ENCODE measurements around the gene SLC12A6. TPM values are rescaled to one million over a fixed set of nuclear protein-coding genes. Genes with fewer than 3 reads are reported as not detected.
"Not testable (repeated sequence)": the region's sequence is repeated elsewhere in the genome, so short reads cannot be mapped to it uniquely, and the experiment has no call there.

SLC12A6 gene
- total and polyA plus RNA-seq, 2 of the 13 experiments (the other 11 are each of a cell fraction or from before 2014, with no cell fraction given) = 15.2 to 30.1 TPM

DNA sequence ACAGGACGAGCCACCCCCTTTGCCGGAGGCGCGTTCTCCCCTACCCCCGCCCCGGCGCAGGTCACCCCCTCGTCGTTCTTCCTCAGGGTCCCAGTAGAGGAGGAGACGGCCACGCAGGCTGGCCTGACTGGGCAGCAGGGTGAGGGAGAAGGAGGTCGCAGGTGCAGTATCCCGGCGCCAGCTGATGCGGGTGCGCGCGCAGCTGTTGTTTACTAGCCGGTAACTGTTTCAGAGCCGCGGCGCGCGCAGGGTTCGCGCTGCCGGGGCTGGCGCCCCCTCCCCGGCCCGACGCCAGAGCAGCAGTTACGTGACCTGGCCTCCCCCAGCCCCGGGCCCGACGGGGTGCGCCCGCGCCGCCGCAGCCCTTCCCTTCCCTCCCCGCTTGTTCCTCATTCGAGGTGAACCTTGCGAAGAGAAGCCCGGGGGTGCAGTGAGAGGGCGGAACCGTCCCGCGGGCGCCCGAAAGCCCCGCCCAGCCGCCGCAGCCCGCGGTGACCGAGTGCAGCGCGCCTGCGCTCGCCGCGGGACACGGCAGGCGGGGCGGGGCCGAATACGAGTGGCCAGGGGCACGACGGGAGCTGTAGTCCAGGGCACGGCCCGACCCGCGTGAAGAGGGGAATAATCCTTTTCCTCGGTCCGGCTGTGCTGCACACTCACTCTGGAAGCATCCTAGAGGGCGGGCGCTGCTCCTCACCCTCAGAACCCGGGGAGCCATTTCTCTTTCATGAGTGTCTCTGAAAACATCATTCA, at the start of gene SLC12A6 (continued):
- TF ChIP-seq, protein P1, sequence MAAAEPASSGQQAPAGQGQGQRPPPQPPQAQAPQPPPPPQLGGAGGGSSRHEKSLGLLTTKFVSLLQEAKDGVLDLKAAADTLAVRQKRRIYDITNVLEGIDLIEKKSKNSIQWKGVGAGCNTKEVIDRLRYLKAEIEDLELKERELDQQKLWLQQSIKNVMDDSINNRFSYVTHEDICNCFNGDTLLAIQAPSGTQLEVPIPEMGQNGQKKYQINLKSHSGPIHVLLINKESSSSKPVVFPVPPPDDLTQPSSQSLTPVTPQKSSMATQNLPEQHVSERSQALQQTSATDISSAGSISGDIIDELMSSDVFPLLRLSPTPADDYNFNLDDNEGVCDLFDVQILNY (CRISPR knock-in tag; conservative IDR thresholded peaks at IDR 0.05) = 0 out of 2 replicates have a peak, but pooled peaks have one; percentile 28
- no peak for TF ChIP-seq NCOA1 (CRISPR knock-in tag; IDR thresholded peaks at IDR 0.05)
- no peak for TF ChIP-seq ATM (IDR thresholded peaks at IDR 0.05; ENCODE audit: borderline replicate concordance)
- TF ChIP-seq ZSCAN29 (CRISPR knock-in tag; conservative IDR thresholded peaks at IDR 0.05) = no peak; the same call in 1 of the 2 replicates
- TF ChIP-seq ZNF121 (CRISPR knock-in tag; IDR thresholded peaks at IDR 0.05) = no peak
- TF ChIP-seq FOSL1 (CRISPR knock-in tag; IDR thresholded peaks at IDR 0.05; ENCODE audit: borderline replicate concordance) = 0 out of 2 replicates have a peak, but pooled peaks have one; percentile 7
- no peak for TF ChIP-seq TGIF2 (CRISPR knock-in tag; IDR thresholded peaks at IDR 0.05)
- 0 out of 2 replicates have a peak, but pooled peaks have one; percentile 33 for TF ChIP-seq HOXD1 (CRISPR knock-in tag; IDR thresholded peaks at IDR 0.05)
- 0 out of 2 replicates have a peak, but pooled peaks have one; percentile 32 for TF ChIP-seq ZMAT3 (CRISPR knock-in tag; conservative IDR thresholded peaks at IDR 0.05)
- TF ChIP-seq NAIF1 (CRISPR knock-in tag; IDR thresholded peaks at IDR 0.05; ENCODE audit: borderline replicate concordance) = no peak
- TF ChIP-seq, protein P2, sequence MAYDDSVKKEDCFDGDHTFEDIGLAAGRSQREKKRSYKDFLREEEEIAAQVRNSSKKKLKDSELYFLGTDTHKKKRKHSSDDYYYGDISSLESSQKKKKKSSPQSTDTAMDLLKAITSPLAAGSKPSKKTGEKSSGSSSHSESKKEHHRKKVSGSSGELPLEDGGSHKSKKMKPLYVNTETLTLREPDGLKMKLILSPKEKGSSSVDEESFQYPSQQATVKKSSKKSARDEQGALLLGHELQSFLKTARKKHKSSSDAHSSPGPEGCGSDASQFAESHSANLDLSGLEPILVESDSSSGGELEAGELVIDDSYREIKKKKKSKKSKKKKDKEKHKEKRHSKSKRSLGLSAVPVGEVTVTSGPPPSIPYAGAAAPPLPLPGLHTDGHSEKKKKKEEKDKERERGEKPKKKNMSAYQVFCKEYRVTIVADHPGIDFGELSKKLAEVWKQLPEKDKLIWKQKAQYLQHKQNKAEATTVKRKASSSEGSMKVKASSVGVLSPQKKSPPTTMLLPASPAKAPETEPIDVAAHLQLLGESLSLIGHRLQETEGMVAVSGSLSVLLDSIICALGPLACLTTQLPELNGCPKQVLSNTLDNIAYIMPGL (CRISPR knock-in tag; IDR thresholded peaks at IDR 0.05; ENCODE audit: borderline replicate concordance in 1 of 2, low read depth in 1 of 2) = 0 out of 4 replicates have a peak, but pooled peaks have one; percentile 29 to 67
- TF ChIP-seq SMC3 (IDR thresholded peaks at IDR 0.05; ENCODE audit: low read length) = no peak
- TF ChIP-seq, protein P3, sequence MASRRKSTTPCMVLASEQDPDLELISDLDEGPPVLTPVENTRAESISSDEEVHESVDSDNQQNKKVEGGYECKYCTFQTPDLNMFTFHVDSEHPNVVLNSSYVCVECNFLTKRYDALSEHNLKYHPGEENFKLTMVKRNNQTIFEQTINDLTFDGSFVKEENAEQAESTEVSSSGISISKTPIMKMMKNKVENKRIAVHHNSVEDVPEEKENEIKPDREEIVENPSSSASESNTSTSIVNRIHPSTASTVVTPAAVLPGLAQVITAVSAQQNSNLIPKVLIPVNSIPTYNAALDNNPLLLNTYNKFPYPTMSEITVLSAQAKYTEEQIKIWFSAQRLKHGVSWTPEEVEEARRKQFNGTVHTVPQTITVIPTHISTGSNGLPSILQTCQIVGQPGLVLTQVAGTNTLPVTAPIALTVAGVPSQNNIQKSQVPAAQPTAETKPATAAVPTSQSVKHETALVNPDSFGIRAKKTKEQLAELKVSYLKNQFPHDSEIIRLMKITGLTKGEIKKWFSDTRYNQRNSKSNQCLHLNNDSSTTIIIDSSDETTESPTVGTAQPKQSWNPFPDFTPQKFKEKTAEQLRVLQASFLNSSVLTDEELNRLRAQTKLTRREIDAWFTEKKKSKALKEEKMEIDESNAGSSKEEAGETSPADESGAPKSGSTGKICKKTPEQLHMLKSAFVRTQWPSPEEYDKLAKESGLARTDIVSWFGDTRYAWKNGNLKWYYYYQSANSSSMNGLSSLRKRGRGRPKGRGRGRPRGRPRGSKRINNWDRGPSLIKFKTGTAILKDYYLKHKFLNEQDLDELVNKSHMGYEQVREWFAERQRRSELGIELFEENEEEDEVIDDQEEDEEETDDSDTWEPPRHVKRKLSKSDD (CRISPR knock-in tag; IDR thresholded peaks at IDR 0.05; ENCODE audit: low read depth) = peak; percentile 16; the same call in 1 of the 2 replicates
- TF ChIP-seq WIZ (CRISPR knock-in tag; IDR thresholded peaks at IDR 0.05) = no peak

DNA sequence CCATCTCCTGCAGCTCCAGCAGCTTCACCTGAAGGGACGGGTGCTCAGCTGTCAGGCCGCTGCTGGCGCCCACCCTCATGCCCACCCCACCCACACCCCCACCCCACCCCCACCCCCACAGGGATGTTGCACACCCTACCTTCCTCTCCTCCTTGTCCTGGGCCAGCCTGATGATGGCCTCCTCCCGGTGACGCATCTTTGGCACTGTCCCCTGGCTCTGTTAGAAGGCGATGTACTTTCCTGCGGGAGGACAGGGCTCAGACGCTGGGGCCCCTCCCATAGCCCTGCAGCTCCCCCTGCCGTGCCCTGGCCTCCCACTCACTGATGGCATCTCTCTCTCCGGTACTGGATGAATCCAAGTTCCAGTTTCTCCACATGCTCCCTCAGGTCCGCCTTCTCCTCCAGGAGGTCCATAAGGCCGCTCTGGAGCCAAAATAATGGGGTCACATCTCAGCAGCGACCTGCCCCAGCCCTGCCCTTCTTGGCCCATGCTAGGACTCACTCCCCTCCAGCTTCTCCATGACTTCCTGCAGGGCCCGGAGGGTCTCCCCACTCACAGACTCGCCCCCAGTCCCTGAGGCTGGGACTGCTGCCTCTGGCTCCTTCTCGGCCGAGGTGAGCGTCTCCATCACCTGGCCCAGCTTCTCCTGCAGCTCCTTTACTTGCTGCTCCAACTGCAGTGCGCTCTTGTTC, 44.4 kb upstream of the SLC12A6 start:
- FAIRE-seq; H3K36me3 ChIP-seq (replicated peaks in 1 of 2; ENCODE audit: control insufficient read depth in 1 of 2, insufficient read depth in 2 of 2, low read length in 2 of 2); H3K9me3 ChIP-seq (ENCODE audit: low read length); H2AFZ ChIP-seq (ENCODE audit: low read length); in situ Hi-C loops (cut with HindIII; ENCODE audit: extremely low pct_ligation_motif_present, low pct_unique_long_range_greater_than_20kb); POLR2A ChIA-PET; BruUV-seq (replicated peaks); H3K27me3 ChIP-seq (ENCODE audit: control insufficient read depth in 1 of 2, insufficient read depth in 2 of 2, low read length in 2 of 2); H3K4me3 ChIP-seq (replicated peaks in 1 of 3; ENCODE audit: insufficient read depth in 1 of 3, low read depth in 2 of 3, low read length in 3 of 3); H4K20me1 ChIP-seq (ENCODE audit: insufficient read depth, low read length); H3K4me1 ChIP-seq (ENCODE audit: insufficient read depth, low read length); H3K9ac ChIP-seq (ENCODE audit: insufficient read depth, low read depth, low read length); H3K27ac ChIP-seq (ENCODE audit: extremely low read length, insufficient read depth, low read length); H3K79me2 ChIP-seq (ENCODE audit: insufficient read depth, low read length); DNase-seq (ENCODE audit: low spot score); intact Hi-C loops (cut with micrococcal nuclease; ENCODE audit: unreplicated experiment); CTCF ChIA-PET (ENCODE audit: low intra/inter-chr PET ratio, low total read pairs); ATAC-seq; H3K4me2 ChIP-seq (ENCODE audit: low read depth, low read length): not testable (repeated sequence)
- no CpG with 5 or more reads among the region's 19 CpGs for WGBS (ENCODE audit: low lambda C conversion rate)

Measured in HepG2 (cell line).